WERI-Rb-1 (cell line): ENCODE data around the gene ELAVL4.

ENCODE experiments used
- DNase-seq: peaks from one replicate; pipeline ENCODE4 v3.0.0-alpha.2; 2020
- H3K27ac ChIP-seq: fragments of 250-450 bp; sonication (Bioruptor Pico); 2 replicates; pipeline ENCODE4 v1.5.1; 2020; ENCODE audit warnings: mild to moderate bottlenecking, moderate library complexity
- H3K27me3 ChIP-seq: fragments of 250-450 bp; sonication (Bioruptor Pico); 2 replicates; pipeline ENCODE4 v1.5.1; 2021; ENCODE audit warnings: mild to moderate bottlenecking, low read depth, moderate library complexity; ENCODE audit not compliant: insufficient read depth, severe bottlenecking
- H3K36me3 ChIP-seq: fragments of 250-450 bp; sonication (Bioruptor Pico); 2 replicates; pipeline ENCODE4 v1.5.1; 2020; ENCODE audit warnings: mild to moderate bottlenecking, moderate library complexity
- H3K4me3 ChIP-seq: 2 replicates; pipeline ENCODE4 v1.5.1; 2011; ENCODE audit warnings: low read depth, mild to moderate bottlenecking, control low read depth, low read length
- H3K9me3 ChIP-seq: fragments of 250-450 bp; sonication (Bioruptor Pico); 2 replicates; pipeline ENCODE4 v1.5.1; 2021; ENCODE audit warnings: mild to moderate bottlenecking, moderate library complexity; ENCODE audit not compliant: severe bottlenecking
- CTCF ChIP-seq: IDR thresholded peaks from 2 replicates; pipeline ENCODE4 v1.5.1; 2011; ENCODE audit warnings: low read depth, mild to moderate bottlenecking, control low read depth, inconsistent platforms, low read length

Gene ELAVL4

GRCh38 chr1:50172299-50172698 is 63.6 kb downstream of the ELAVL4 start:
- H3K36me3 ChIP-seq, result no peaks in the 10 kb centered on the region
- H3K9me3 ChIP-seq, result no peaks in the 10 kb centered on the region
- no peak for DNase-seq
- H3K27me3 ChIP-seq, result no peaks in the 10 kb centered on the region
- no peak overlapping the region for H3K27ac ChIP-seq
- TF ChIP-seq CTCF, result no peak
- H3K4me3 ChIP-seq, result no peak overlapping the region

- no peak for DNase-seq
- Histone ChIP-seq H3K9me3 (no peaks in the 10 kb centered on the region), H3K27ac (no peak overlapping the region), H3K36me3 (no peaks in the 10 kb centered on the region), H3K27me3 (no peaks in the 10 kb centered on the region), H3K4me3 (no peak overlapping the region)
- TF ChIP-seq CTCF, result no peak
Observed at GRCh38 chr1:50174101-50174500, 65.4 kb downstream of the ELAVL4 start.

GRCh38 chr1:50175719-50176639 is 67.3 kb downstream of the ELAVL4 start:
- Histone ChIP-seq H3K27ac (no peak overlapping the region), H3K36me3 (no peaks in the 10 kb centered on the region), H3K27me3 (no peaks in the 10 kb centered on the region), H3K9me3 (no peaks in the 10 kb centered on the region), H3K4me3 (no peak overlapping the region)
- no peak for DNase-seq
- TF ChIP-seq CTCF, result no peak

GRCh38 chr1:50177994-50178393 is 69.3 kb downstream of the ELAVL4 start:
- no peak for TF ChIP-seq CTCF
- H3K27me3 ChIP-seq, result no peaks in the 10 kb centered on the region
- DNase-seq, result no peak
- no peak overlapping the region for H3K4me3 ChIP-seq
- no peaks in the 10 kb centered on the region for H3K9me3 ChIP-seq
- H3K36me3 ChIP-seq, result no peaks in the 10 kb centered on the region
- no peak overlapping the region for H3K27ac ChIP-seq

GRCh38 chr1:50179639-50180038 is 70.9 kb downstream of the ELAVL4 start:
- H3K36me3 ChIP-seq, result no peaks in the 10 kb centered on the region
- H3K4me3 ChIP-seq, result no peak overlapping the region
- no peak overlapping the region for H3K27ac ChIP-seq
- no peak for TF ChIP-seq CTCF
- no peaks in the 10 kb centered on the region for H3K27me3 ChIP-seq
- no peak for DNase-seq
- H3K9me3 ChIP-seq, result no peaks in the 10 kb centered on the region

GRCh38 chr1:50180367-50180766 is 71.6 kb downstream of the ELAVL4 start:
- no peak for TF ChIP-seq CTCF
- no peak overlapping the region for H3K4me3 ChIP-seq
- H3K9me3 ChIP-seq, result no peaks in the 10 kb centered on the region
- no peak for DNase-seq
- H3K27ac ChIP-seq, result no peak overlapping the region
- H3K27me3 ChIP-seq, result no peaks in the 10 kb centered on the region
- no peaks in the 10 kb centered on the region for H3K36me3 ChIP-seq
